Hepatocyte (in vitro differentiated cells): Measurements from ENCODE around the gene SDK1.

Experiments used
- EZH2 ChIP-seq: fragments of 200-600 bp; sonication (generic); IDR thresholded peaks from 2 replicates; pipeline ENCODE4 v1.6.1; 2016; ENCODE audit warnings: antibody characterized with exemption, mild to moderate bottlenecking, borderline replicate concordance
- EZH2phosphoT487 ChIP-seq: fragments of 200-600 bp; sonication (generic); IDR thresholded peaks from one replicate; pipeline ENCODE4 v1.6.1; 2018; ENCODE audit warnings: antibody characterized with exemption, mild to moderate bottlenecking, low read depth, moderate library complexity; ENCODE audit not compliant: unreplicated experiment, severe bottlenecking
- TF ChIP-seq, protein P1 (sequence below): fragments of 200-600 bp; sonication (generic); IDR thresholded peaks from 2 replicates; pipeline ENCODE4 v1.5.1; 2016; ENCODE audit warnings: antibody characterized with exemption, mild to moderate bottlenecking; ENCODE audit not compliant: poor library complexity

DNA sequence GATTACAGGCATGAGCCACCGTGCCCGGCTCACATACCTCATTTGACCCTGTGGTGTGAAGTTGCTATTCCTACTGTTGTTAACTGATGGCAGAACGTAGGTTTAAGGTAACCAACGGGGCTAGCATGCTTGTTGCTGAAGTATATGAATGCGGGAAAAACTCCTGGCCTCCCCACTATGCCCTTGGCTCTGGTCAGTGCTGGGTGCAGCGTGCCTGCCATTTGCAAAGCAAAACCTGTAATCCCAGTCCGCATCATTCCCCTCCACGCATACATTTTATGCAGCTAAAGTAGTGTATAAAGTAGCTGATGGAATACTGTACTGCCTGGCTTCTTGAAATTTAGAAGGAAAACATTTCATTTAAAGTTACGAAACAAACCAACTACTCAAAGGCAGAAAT, 273.3 kb downstream of the SDK1 start:
- no peak for TF ChIP-seq EZH2
- TF ChIP-seq, protein P1, sequence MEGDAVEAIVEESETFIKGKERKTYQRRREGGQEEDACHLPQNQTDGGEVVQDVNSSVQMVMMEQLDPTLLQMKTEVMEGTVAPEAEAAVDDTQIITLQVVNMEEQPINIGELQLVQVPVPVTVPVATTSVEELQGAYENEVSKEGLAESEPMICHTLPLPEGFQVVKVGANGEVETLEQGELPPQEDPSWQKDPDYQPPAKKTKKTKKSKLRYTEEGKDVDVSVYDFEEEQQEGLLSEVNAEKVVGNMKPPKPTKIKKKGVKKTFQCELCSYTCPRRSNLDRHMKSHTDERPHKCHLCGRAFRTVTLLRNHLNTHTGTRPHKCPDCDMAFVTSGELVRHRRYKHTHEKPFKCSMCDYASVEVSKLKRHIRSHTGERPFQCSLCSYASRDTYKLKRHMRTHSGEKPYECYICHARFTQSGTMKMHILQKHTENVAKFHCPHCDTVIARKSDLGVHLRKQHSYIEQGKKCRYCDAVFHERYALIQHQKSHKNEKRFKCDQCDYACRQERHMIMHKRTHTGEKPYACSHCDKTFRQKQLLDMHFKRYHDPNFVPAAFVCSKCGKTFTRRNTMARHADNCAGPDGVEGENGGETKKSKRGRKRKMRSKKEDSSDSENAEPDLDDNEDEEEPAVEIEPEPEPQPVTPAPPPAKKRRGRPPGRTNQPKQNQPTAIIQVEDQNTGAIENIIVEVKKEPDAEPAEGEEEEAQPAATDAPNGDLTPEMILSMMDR = no peak
- no peak for TF ChIP-seq EZH2phosphoT487
